NCI-H146 treated with DMSO at 0.1 percent for 48 hours (cell line): ENCODE data around the gene SEPTIN10.
"Not testable (repeated sequence)": the region's sequence is repeated elsewhere in the genome, so short reads cannot be mapped to it uniquely, and the experiment has no call there.

Source experiments
- DNase-seq: peaks from one replicate; lab custom pipeline; 2025; ENCODE audit not compliant: unreplicated experiment; lab: John Stamatoyannopoulos, UW

The SEPTIN10 gene

DNA sequence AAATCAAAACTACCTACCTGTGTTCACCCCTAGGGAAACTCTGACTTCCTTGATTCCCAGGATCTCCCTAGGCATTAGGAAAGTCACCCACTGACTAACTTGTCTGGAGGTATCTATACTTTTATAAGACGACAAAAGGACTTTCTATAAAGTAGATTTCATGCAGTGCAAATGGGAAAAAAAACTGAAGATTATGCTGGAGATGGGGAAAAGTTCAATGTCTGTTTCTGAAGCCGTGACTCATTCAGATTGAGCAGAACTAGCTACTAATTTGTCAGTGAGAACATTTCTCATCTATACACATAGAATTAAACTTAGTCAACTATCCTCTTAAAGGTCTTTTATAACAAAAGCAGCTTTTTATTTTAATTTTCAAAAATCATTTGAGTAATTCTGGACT lies 6.0 kb downstream of the SEPTIN10 start:
- DNase-seq: no peak

DNA sequence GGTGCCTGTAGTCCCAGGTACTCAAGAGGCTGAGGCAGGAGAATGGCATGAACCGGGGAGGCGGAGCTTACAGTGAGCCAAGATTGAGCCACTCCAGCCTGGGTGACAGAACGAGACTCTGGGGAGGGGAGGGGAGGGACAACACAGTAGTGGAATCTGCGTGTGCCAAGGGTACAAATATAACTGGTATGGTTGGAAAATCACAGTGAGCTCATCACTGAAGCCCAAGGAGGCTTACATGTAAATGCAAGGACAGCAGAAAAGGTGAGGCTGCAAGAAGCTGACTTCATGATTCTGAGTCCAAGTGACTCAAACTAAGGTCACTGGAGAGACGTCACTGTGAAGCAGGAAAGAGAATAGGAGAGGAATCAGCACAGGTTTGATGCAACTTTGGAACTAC lies 9.2 kb downstream of the SEPTIN10 start:
- no peak for DNase-seq

DNA sequence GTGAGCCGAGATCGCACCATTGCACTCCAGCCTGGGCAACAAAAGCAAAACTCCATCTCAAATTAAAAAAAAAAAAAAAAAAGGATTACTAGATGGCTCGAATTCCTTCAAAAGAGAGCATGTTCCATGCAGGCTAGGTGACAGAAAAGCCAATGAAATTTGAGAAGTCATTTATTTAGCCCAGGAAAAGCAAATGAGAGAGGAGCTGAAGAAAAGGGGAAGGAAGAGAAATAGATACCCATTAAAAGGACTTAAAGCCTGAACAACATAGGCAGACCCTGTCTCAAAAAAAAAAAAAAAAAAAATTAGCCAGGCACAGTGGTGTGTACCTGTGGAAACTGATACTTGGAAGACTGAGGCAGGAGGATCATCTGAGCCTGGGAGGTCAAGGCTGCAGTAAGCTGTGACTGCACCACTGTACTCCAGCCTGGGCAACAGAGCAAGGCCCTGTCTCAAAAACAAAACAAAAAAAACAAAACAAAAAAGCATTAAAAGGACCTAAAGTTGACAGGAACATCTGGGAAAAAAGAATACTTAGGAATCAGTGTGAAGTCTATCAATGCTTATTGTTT lies 11.1 kb downstream of the SEPTIN10 start:
- no peak for DNase-seq

DNA sequence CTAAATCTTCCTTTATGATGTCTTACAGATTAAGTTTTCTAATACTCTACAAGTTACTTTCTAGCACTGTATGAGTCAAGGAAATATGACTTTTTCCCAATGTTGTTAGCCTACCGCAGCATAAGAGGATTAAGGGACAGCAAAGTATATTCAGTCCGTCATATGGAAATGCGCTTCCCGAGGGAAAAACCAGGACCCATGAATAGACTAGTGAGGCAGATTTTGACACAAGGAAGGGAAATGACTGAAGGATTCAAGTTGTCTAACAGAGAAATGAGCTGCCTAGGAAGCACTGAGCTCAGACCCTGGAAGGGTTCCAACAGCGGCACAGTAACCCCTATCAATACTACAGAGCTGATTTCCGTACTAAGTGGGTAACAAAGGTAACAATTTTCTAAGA lies 12.0 kb downstream of the SEPTIN10 start:
- DNase-seq: no peak

DNA sequence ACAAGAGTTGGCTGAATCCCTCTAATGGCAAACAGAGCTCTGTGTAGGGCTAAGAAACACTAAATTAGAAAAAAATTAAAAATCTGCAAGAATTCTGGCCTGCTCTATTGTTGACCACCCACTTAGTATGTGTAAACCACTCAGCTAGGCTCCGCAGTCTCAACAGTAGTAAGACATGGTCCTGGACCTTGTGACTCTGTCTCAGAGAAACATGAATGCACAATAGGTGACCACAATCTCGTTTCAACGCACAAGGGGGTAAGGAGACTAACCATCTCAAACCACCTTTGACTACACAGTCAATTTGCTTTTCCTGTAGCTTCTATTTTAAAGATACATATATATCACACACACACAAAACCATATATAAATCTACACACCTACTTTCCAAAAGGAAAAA lies 16.5 kb downstream of the SEPTIN10 start:
- no peak for DNase-seq

DNA sequence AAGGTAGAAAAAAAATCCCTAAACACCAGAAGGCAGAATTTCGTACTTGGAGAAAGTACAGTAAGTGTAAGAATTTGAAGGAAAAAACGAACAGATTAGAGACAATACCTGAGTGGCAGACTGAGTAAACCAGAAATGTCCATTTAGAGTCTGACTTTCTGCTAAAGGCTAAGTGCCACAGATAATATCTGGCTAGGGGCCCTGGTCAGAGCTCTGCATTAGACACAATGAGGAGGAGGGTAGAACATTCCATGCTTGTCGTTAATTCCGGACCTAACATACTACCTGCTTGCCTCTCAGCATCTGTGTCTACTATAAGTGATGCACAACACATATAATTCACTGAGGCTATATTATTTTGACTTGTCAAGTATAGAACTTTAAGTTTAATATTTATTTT lies 18.1 kb downstream of the SEPTIN10 start:
- DNase-seq: no peak

DNA sequence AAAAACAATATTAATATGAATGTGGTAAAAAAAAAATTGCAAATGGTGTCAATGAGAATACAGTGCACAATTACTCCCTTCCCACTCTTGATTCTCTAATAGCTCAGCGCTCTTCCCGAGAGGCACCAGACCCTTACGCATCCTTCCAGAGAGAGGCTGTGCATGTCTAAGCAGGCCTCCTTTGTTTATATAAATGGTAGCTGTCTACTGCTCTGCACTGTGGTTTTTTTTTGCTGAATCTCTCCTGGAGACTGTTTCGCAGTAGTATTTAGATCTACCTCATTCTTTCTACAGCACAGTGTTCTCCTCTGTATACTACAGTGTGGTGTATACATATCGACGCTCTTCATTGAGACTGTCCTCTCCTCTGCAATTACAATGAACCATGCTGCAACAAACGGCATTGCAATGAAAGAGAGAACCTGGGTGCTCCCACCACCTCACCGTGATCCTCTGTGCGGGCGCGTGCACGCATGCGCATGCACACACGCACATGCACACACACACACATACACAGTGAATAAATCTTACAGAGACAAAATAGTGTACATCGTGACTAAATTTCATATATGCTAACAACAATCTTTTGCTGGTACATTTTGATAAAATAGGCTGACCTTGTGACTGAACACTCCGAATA lies 19.4 kb downstream of the SEPTIN10 start:
- DNase-seq: no peak

DNA sequence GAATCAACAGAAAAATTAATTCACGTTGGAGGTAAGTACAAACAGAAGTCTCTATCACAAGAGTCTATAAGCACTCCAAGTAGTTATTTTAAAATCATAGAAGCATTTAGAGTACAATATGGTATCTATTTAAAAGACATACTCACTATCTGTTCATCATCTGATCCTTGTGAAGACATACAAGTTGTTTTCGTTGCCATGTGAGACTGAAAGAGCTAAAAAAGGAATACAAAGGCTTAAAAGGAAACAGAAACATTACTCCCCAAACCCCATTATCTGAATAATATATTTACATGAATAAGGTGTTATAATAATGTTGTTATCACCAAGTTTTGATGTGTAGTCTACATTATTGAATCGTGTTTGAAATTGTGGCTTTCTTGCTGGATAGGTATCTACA lies 20.9 kb downstream of the SEPTIN10 start:
- no peak for DNase-seq

DNA sequence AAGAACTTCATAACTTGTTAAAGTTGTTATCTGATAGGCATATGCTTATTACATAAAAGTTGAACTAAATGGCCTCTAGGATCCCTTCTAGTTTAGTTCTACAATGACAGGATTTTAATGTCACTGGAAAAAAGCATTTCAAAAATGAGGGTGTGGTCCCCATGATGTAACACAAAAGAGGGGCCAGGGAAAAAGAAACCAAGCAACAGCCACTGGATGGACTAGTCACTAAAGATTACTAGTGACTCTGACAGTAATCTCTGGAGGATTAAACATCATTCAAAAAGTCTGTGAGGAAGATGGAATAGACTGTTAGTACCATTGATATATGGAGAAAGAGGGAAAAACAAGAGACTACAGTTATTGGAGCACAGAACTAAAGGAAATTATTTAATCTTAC lies 22.6 kb downstream of the SEPTIN10 start:
- no peak for DNase-seq

DNA sequence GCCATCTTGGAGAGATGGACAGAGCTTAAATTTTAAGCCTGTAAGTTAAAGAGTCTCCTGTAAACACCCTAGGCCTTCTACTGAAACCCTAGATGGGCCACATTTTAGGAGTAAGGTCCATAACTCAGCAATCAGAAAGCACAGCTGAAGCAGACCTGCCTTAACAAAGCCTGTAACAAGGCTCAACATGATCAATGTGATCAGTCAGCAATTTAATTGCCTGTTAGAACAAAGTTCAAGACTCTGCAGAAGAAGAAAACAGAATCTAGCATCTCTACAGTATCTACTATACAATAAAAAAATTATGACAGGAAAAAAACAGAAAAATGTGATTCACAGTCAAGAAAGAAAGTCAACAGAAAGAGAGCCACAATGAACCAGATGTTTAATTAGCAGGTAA lies 27.1 kb downstream of the SEPTIN10 start:
- no peak for DNase-seq

DNA sequence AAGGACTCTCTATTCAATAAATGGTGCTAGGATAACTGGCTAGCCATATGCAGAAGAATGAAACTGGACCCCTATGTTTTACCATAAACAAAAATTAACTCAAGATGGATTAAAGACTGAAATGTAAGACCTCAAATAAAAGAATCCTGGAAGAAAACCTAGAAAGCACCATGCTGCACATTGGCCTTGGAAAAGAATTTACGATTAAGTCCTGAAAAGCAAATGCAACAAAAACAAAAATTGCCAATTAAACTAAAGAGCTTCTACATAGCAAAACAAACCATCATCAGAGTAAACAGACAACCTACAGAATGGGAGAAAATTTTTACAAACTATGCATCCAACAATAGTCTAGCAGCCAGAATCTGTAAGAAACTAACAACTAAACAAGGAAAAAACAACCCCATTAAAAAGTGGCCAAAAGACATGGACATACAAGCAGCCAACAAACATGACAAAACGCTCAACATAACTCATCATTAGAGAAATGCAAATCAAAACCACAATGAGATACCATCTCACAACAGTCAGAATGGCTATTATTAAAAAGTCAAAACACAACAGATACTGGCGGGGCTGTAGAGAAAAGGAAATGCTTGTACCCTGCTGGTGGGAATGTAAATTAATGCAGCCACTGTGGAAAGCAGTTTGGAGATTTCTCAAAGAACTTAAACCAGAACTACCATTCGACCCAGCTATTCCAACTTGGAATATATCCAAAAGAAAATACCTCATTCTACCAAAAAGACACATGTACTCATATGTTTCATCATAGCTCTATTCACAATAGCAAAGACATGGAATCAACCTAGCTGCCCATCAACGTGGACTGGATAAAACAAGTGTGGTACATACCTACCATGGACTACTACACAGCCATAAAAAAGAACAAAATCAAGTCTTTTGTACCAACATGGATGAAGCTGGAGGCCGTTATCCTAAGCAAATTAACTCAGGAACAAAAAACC lies 30.6 kb downstream of the SEPTIN10 start:
- DNase-seq: no peak

DNA sequence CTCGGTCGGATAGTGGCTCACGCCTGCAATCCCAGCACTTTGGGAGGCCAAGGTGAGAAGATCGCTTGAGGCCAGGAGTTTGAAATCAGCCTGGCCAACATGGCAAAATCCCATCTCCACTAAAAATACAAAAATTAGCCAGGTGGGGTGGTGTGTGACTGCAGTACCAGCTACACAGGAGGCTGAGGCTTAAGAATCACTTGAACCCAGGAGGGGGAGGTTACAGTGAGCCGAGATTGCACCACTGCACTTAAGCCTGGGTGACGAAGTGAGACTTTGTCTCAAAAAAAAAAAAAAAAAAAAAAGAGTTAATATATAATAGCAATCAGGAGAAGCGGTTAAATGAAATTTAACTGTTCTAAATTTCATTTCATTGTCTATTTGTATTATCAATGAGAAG lies 36.1 kb downstream of the SEPTIN10 start:
- not testable (repeated sequence) for DNase-seq

DNA sequence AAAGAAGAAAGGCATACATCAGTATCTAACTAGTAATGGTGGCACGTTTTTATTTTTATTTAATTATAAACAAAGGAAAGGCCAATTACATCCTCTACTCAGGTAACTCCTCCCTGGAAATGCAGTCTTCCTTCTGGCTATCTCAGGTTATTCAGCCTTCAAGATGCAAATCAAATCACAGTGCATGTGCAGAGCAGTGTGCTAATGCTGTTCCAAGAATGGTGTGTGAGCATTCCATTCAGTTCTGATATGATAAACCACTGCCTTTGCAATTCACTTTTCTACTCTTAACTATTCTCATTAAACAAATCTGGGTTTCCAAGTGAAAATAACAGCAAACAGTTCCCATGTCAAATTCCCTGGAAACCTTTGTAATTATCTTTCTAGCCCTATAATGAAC lies 38.4 kb downstream of the SEPTIN10 start:
- no peak for DNase-seq

DNA sequence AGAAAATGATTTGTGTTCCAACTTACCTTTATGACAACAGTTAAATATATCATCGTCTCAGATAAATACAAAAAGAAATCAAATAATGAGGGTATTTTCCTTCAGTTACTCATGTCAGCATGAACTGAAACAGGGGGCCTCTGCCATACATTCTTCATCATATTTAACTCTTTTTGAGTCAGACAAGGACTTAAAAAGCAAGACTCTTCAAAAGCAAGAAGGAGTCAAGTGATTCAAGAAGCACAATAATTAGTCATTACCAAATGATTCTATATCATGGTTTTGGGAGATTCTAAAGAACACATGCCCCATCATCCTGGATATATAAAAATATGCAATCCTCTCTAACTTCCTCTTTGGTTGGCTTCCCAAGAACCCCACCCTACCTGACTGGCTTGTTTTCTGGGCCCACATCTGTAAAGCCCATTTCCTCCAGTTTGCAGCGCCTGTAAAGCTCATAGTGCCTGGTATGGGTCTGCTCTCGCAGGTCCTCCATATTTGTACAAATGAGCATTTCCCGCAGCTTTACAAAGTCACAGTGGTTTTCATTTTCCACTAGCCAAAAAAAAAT lies 49.7 kb downstream of the SEPTIN10 start:
- no peak for DNase-seq

DNA sequence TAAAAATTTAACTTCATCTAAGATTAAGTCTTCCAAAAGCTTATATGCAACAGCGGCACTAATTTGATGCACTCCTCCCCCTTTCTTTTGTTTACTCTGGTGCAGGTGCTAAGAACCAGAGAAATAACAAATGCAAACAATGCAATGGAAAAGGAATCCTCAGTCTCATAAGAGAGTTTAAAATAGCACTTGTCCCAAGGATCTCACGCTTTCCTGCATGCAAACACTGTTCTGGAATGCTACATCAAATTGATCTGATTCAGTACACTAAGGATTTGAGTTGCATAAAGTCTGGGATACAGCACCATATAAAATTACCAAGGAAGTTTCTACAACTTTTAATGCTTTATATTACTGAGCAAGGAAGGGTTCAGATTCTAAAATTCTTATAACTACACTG lies 50.5 kb downstream of the SEPTIN10 start:
- no peak for DNase-seq

DNA sequence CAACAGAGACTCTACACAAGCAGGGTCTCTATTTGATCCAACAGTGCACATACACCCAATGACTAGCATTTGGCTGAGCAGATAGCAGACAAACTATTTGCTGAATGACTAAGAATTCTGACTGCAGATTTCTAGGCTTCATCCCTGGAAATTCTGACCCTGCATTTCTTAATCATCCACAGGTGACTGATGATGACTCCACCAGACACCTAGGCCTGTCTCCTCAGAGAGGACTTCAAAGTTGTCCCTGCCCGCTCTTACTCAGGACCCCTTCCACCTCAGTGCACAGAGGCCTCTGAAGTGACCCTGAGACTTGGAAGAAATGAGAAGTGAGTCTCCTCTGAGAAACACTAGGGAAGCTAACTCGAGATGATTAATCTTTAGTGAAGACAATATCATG lies 51.3 kb downstream of the SEPTIN10 start:
- DNase-seq: no peak

DNA sequence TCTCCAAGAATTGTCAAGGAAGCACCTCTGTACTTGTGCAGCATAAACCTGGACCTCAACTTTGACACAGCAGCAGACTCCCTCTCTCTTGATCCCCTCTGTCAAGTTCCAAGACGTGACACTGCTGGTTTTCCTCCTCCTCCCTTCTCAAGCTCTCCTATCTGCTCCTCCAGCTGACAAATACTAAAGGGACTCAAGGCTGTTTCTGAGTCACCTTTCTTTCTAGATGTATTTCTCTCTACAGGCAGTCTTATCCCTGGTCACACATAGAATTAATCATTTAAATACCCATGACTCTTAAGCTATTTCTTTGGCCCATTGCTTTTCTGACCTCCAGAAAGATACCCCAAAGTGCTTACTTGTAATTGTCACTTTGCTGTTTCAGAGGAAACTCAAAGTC lies 53.5 kb downstream of the SEPTIN10 start:
- DNase-seq: no peak

DNA sequence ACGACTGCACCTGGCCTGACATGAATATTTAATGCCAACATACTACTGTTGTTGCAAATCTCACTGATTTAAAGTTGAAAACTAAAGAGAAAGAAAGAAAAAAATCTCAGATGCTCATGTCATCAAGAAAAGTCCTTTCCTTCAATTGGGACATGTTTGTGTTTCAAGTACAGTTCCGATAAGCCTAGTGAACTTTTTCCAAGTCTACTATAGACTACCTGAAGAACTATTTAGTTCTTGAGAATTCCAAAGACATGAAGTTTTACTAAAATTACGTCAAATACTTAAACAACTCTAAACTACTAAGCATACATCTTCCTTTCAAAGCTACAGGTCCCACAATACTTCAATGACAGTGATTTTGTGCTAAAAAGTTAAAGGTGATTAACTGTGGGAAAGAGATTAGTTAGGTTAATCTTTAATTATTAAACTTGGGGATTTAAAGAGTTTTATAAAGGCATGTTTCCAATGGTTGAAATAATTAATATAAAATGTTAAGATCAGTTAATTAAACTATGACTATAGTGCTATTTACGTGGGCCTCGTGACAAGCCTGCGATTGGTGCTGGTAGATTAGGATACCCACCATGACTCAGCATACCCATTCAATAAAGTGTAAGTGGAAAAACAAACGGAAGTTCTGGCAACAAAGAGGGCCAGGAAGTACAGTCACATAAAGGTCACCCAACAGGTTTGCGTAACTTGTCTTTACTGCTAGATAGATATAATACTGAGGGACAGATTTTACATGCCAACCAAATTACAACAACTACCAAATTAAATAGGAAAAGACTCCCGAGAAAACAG lies 55.5 kb downstream of the SEPTIN10 start:
- DNase-seq: no peak

DNA sequence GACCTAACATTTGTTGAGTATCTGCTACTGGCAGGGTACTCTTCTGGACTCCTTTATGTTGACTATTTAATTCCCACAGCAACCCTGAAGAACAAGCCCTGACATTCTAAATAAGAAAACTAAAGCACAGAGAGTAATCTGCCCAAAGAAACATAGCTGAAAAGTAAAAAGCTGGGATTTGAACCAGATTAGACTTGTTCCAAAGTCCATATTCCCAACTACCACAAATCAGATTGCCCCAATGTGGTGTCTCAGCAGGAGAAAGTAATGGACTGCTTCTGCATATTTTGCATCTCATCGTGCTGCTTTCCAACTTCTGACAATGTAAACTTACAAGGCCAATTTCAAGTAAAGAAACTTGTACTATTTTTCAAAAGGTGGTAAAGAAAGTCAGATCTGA lies 56.5 kb downstream of the SEPTIN10 start:
- no peak for DNase-seq

DNA sequence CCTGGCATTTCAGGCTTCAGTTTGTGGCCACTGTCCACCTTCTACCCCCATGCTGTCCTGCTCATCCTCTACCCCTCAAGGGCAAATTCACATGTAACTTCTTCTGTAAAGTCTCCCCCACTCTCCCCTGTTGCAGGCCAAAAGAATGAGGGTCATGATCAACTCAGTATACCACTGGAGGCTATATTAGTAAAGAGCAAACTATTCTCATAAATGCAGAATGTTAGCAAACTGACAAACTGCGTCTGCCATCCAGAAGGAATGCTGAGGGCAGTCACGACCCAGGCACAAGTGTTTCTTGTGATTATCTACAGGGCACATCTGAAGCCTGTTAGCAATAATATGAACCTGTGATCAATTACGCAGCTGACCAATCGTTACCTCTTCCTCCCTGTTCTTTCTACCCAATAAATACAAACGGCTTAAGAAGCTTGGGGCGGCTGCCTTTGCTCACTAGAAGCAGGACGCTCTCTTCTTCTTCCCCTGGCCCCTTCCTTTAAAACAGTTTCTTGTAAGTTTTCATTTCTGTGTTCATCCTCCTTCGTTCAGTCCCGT lies 58.3 kb downstream of the SEPTIN10 start:
- DNase-seq: no peak

DNA sequence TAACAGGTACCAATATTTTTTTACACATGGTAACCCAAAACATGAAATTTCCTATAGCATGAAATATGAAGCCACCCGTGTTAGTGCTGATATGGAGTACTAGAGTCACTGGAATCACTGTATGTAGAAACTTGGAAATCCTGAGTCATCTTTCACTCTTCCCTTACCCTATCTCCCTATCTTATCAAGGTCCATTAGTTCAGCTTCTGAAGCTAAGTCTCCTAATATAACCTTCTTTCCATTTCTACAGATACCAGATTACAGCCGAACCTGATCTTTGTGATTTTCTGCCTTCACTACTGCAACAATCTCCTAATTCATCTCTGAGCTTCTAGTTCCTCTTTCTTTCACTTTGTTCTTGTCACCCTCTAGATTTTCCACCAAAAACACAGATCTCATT lies 59.0 kb downstream of the SEPTIN10 start:
- DNase-seq: no peak
